ENCODE measurements around the gene NOTCH3. TPM values are rescaled to one million over a fixed set of nuclear protein-coding genes. Genes with fewer than 3 reads are reported as not detected.

Gene NOTCH3
- total RNA-seq, 1 donor from 2014 or later: 162 TPM

DNA sequence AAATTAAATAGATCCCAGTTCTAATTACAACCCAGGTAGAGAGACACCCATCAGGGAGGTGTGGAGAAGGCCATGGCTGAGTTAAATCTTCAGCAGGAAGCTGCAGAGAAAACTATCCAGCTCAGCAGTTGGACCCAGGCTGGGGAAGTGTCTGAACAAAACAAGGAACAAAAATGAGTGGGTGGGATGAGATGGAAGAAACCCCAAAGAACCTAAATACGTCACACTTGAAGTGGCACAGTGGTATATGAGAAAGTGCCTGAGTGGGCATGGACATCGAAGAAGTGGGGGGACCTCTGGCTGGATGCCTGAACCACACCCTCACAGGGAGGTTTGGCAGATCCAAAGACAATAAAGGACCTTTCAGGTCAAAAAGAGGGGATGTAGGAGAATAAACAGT lies 35.0 kb upstream of the NOTCH3 start:
- FAIRE-seq: no peak
- Histone ChIP-seq H4K20me1 (ENCODE audit: insufficient read depth, low read length) (peaks cover 37% of the 10 kb centered on the region), H3K36me3 (ENCODE audit: insufficient read depth, low read length) (peaks cover 27% of the 10 kb centered on the region), H3K4me2 (ENCODE audit: low read length) (no peak overlapping the region), H3K27ac (ENCODE audit: low read depth, low read length) (no peak overlapping the region), H3K9me3 (ENCODE audit: insufficient read depth, low read depth, low read length) (no peaks in the 10 kb centered on the region), H2AFZ (ENCODE audit: low read depth, low read length) (no peak overlapping the region), H3K9ac (ENCODE audit: low read length) (no peak overlapping the region), H3K4me3 (ENCODE audit: insufficient read depth, low read depth, low read length) (no peak overlapping the region), H3K27me3 (ENCODE audit: insufficient read depth, low read length) (peaks cover 5% of the 10 kb centered on the region), H3K4me1 (ENCODE audit: insufficient read depth, low read length) (no peaks in the 10 kb centered on the region), H3K79me2 (ENCODE audit: insufficient read depth, low read length) (no peaks in the 10 kb centered on the region)
- DNase-seq (ENCODE audit: low read depth): no peak
- no peak for TF ChIP-seq EZH2 (IDR thresholded peaks at IDR 0.05; ENCODE audit: insufficient read depth, low read length)
- TF ChIP-seq, protein P1, sequence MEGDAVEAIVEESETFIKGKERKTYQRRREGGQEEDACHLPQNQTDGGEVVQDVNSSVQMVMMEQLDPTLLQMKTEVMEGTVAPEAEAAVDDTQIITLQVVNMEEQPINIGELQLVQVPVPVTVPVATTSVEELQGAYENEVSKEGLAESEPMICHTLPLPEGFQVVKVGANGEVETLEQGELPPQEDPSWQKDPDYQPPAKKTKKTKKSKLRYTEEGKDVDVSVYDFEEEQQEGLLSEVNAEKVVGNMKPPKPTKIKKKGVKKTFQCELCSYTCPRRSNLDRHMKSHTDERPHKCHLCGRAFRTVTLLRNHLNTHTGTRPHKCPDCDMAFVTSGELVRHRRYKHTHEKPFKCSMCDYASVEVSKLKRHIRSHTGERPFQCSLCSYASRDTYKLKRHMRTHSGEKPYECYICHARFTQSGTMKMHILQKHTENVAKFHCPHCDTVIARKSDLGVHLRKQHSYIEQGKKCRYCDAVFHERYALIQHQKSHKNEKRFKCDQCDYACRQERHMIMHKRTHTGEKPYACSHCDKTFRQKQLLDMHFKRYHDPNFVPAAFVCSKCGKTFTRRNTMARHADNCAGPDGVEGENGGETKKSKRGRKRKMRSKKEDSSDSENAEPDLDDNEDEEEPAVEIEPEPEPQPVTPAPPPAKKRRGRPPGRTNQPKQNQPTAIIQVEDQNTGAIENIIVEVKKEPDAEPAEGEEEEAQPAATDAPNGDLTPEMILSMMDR (IDR thresholded peaks at IDR 0.05; ENCODE audit: insufficient read depth, low read depth, low read length): no peak
- Mint-ChIP-seq H3K9me3 (ENCODE audit: unreplicated experiment) (no peaks in the 10 kb centered on the region), H3K36me3 (ENCODE audit: low read depth, unreplicated experiment) (peaks cover 14% of the 10 kb centered on the region), H3K27ac (ENCODE audit: unreplicated experiment) (peak overlapping the region; percentile 60), H3K4me3 (ENCODE audit: unreplicated experiment) (no peak overlapping the region), H3K27me3 (ENCODE audit: low read depth, unreplicated experiment) (peaks cover 10% of the 10 kb centered on the region), H3K4me1 (ENCODE audit: low read depth, unreplicated experiment) (no peaks in the 10 kb centered on the region)

DNA sequence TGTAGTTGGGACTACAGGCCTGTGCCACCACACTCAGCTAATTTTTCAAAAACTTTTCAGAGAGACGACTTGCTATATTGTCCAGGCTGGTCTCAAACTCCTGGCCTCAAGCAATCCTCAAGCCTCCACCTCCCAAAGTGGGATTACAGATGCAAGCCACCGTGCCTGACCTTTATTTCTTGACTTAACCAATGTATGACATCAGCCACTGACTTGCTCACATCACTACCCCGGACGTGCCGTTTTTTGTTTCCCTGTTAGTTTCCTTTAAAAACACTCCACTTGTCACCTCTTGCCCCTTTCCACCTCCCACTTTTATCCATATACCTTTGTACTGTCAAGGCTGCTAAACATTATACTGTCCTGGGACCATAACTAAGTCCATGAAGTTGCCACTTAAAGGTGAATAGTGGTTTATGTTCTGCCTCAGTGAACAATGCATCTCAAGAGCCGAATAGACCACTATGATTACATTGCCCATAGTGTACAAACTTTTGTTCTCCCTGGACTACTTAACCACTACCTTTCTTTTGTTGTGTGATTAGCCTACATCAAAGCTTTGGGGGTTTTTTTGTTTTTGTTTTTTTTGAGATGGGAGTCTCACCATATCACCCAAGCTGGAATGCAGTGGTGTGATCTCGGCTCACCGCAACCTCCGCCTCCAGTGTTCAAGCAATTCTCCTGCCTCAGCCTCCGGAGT lies 33.8 kb upstream of the NOTCH3 start:
- H3K27ac ChIP-seq (ENCODE audit: low read depth, low read length): no peak overlapping the region
- H3K4me1 ChIP-seq (ENCODE audit: insufficient read depth, low read length): no peaks in the 10 kb centered on the region
- DNase-seq (ENCODE audit: low read depth): no peak
- H3K36me3 Mint-ChIP-seq (ENCODE audit: low read depth, unreplicated experiment): peaks cover 15% of the 10 kb centered on the region
- no peaks in the 10 kb centered on the region for H3K9me3 Mint-ChIP-seq (ENCODE audit: unreplicated experiment)
- no peaks in the 10 kb centered on the region for H3K79me2 ChIP-seq (ENCODE audit: insufficient read depth, low read length)
- H3K4me3 ChIP-seq (ENCODE audit: insufficient read depth, low read depth, low read length): no peak overlapping the region
- H3K4me3 Mint-ChIP-seq (ENCODE audit: unreplicated experiment): no peak overlapping the region
- H3K9me3 ChIP-seq (ENCODE audit: insufficient read depth, low read depth, low read length): no peaks in the 10 kb centered on the region
- peaks cover 30% of the 10 kb centered on the region for H4K20me1 ChIP-seq (ENCODE audit: insufficient read depth, low read length)
- peaks cover 10% of the 10 kb centered on the region for H3K27me3 Mint-ChIP-seq (ENCODE audit: low read depth, unreplicated experiment)
- H3K4me2 ChIP-seq (ENCODE audit: low read length): no peak overlapping the region
- peaks cover 25% of the 10 kb centered on the region for H3K36me3 ChIP-seq (ENCODE audit: insufficient read depth, low read length)
- H3K27ac Mint-ChIP-seq (ENCODE audit: unreplicated experiment): no peak overlapping the region
- H2AFZ ChIP-seq (ENCODE audit: low read depth, low read length): no peak overlapping the region
- H3K27me3 ChIP-seq (ENCODE audit: insufficient read depth, low read length): peaks cover 5% of the 10 kb centered on the region
- no peaks in the 10 kb centered on the region for H3K4me1 Mint-ChIP-seq (ENCODE audit: low read depth, unreplicated experiment)
- no peak for FAIRE-seq
- TF ChIP-seq, protein P1 (IDR thresholded peaks at IDR 0.05; ENCODE audit: insufficient read depth, low read depth, low read length): no peak
- no peak for TF ChIP-seq EZH2 (IDR thresholded peaks at IDR 0.05; ENCODE audit: insufficient read depth, low read length)
- no peak overlapping the region for H3K9ac ChIP-seq (ENCODE audit: low read length)

DNA sequence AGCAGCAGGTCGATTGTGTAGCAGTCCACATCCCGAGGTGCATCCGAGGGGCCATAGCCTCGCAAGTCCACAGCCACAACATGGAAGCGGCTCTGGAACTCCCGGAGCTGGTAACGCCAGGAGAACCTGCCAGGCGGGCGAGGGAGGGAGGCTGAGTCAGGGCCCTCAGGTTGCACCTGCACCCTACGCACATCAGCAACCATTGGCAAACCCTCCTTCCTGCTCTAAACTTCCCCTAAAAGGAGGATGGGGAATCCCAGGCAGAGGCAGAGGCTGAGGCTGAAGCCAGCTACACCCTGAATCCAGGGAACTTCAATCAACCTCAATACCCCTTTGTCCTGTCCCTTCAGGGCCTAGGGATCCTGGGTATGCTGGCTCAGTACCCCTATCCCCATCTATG lies 30.5 kb upstream of the NOTCH3 start:
- Histone ChIP-seq H2AFZ (ENCODE audit: low read depth, low read length) (no peak overlapping the region), H3K4me1 (ENCODE audit: insufficient read depth, low read length) (no peaks in the 10 kb centered on the region), H3K36me3 (ENCODE audit: insufficient read depth, low read length) (peaks cover 11% of the 10 kb centered on the region), H3K4me3 (ENCODE audit: insufficient read depth, low read depth, low read length) (no peak overlapping the region), H3K79me2 (ENCODE audit: insufficient read depth, low read length) (no peaks in the 10 kb centered on the region), H3K27ac (ENCODE audit: low read depth, low read length) (no peak overlapping the region), H3K9me3 (ENCODE audit: insufficient read depth, low read depth, low read length) (no peaks in the 10 kb centered on the region), H3K9ac (ENCODE audit: low read length) (no peak overlapping the region), H3K4me2 (ENCODE audit: low read length) (no peak overlapping the region), H3K27me3 (ENCODE audit: insufficient read depth, low read length) (peaks cover 5% of the 10 kb centered on the region), H4K20me1 (ENCODE audit: insufficient read depth, low read length) (peaks cover 26% of the 10 kb centered on the region)
- Mint-ChIP-seq H3K4me1 (ENCODE audit: low read depth, unreplicated experiment) (no peaks in the 10 kb centered on the region), H3K27ac (ENCODE audit: unreplicated experiment) (no peak overlapping the region), H3K9me3 (ENCODE audit: unreplicated experiment) (no peaks in the 10 kb centered on the region), H3K27me3 (ENCODE audit: low read depth, unreplicated experiment) (peaks cover 10% of the 10 kb centered on the region), H3K4me3 (ENCODE audit: unreplicated experiment) (no peak overlapping the region), H3K36me3 (ENCODE audit: low read depth, unreplicated experiment) (peaks cover 15% of the 10 kb centered on the region)
- FAIRE-seq (no peak), DNase-seq (ENCODE audit: low read depth) (no peak)
- TF ChIP-seq, protein P1 (IDR thresholded peaks at IDR 0.05; ENCODE audit: insufficient read depth, low read depth, low read length): no peak
- no peak for TF ChIP-seq EZH2 (IDR thresholded peaks at IDR 0.05; ENCODE audit: insufficient read depth, low read length)

All from astrocyte (in vitro differentiated cells and primary cell).